ENCODE data around the gene STAMBPL1. TPM values are rescaled to one million over a fixed set of nuclear protein-coding genes. Genes with fewer than 3 reads are reported as not detected.

Gene STAMBPL1
- polyA plus RNA-seq, 1 donor from 2014 or later: 21.9 TPM

DNA sequence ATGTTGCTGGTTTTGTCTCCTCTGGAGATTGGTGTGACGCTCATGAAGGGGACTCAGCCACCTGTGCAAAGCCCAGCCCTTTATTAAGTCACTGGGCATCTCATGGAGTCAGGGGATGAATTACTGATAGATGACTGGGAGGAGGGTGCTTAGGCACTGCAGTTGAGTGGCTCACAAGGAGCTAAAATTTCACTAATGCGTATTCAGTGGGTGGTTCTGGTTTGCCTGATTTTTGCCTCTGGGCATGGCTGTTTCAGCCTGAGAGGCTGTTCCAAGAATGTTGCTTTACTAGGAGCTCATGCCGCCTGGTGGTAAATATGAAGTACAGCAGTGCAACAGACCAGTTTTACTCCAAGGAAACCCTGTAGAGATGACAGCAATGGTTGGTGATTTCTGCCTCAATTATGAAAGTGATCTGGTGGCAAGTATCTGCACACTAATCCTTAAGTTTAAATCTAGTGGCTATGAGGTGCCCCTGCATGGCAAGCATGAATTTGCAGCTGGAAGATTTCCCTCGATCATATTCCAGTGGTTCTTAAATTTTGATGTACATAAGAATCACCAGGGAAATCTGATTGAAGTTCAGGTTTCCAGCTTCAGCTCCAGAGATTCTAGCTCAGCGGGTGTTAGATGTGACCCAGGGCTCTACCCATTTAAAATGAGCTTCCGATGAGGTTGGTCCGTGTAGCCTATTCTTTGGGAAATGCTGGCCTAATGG lies 52.7 kb downstream of the STAMBPL1 start:
- H3K9me2 ChIP-seq (ENCODE audit: insufficient read depth, low read length): no peaks in the 10 kb centered on the region
- no peaks in the 10 kb centered on the region for H3F3A ChIP-seq (ENCODE audit: insufficient read depth, low read length, poor library complexity, severe bottlenecking)
- no peak overlapping the region for H3K27ac ChIP-seq (ENCODE audit: low read length)
- no peak overlapping the region for H3K4me2 ChIP-seq (ENCODE audit: low read length)
- H3K27me3 ChIP-seq (ENCODE audit: insufficient read depth, low read depth, low read length): no peaks in the 10 kb centered on the region
- H3K4me3 ChIP-seq (ENCODE audit: low read length): no peak overlapping the region
- H2AFZ ChIP-seq (ENCODE audit: low read depth, low read length): no peak overlapping the region
- no peaks in the 10 kb centered on the region for H3K36me3 ChIP-seq (ENCODE audit: insufficient read depth, low read length)
- H3K79me2 ChIP-seq (replicated peaks; ENCODE audit: insufficient read depth, low read length): no peaks in the 10 kb centered on the region
- no peaks in the 10 kb centered on the region for H3K9me3 ChIP-seq (ENCODE audit: low read length)
- TF ChIP-seq MXI1 (conservative IDR thresholded peaks at IDR 0.05; ENCODE audit: poor library complexity, severe bottlenecking): no peak
- TF ChIP-seq SMC3 (conservative IDR thresholded peaks at IDR 0.05; ENCODE audit: poor library complexity): peak; percentile 97
- TF ChIP-seq POLR2AphosphoS5 (IDR thresholded peaks at IDR 0.05): no peak
- TF ChIP-seq, protein P1, sequence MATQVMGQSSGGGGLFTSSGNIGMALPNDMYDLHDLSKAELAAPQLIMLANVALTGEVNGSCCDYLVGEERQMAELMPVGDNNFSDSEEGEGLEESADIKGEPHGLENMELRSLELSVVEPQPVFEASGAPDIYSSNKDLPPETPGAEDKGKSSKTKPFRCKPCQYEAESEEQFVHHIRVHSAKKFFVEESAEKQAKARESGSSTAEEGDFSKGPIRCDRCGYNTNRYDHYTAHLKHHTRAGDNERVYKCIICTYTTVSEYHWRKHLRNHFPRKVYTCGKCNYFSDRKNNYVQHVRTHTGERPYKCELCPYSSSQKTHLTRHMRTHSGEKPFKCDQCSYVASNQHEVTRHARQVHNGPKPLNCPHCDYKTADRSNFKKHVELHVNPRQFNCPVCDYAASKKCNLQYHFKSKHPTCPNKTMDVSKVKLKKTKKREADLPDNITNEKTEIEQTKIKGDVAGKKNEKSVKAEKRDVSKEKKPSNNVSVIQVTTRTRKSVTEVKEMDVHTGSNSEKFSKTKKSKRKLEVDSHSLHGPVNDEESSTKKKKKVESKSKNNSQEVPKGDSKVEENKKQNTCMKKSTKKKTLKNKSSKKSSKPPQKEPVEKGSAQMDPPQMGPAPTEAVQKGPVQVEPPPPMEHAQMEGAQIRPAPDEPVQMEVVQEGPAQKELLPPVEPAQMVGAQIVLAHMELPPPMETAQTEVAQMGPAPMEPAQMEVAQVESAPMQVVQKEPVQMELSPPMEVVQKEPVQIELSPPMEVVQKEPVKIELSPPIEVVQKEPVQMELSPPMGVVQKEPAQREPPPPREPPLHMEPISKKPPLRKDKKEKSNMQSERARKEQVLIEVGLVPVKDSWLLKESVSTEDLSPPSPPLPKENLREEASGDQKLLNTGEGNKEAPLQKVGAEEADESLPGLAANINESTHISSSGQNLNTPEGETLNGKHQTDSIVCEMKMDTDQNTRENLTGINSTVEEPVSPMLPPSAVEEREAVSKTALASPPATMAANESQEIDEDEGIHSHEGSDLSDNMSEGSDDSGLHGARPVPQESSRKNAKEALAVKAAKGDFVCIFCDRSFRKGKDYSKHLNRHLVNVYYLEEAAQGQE (IDR thresholded peaks at IDR 0.05; ENCODE audit: borderline replicate concordance): no peak
- no peak for TF ChIP-seq TAF1 (IDR thresholded peaks at IDR 0.05; ENCODE audit: low read depth)
- TF ChIP-seq, protein P2, sequence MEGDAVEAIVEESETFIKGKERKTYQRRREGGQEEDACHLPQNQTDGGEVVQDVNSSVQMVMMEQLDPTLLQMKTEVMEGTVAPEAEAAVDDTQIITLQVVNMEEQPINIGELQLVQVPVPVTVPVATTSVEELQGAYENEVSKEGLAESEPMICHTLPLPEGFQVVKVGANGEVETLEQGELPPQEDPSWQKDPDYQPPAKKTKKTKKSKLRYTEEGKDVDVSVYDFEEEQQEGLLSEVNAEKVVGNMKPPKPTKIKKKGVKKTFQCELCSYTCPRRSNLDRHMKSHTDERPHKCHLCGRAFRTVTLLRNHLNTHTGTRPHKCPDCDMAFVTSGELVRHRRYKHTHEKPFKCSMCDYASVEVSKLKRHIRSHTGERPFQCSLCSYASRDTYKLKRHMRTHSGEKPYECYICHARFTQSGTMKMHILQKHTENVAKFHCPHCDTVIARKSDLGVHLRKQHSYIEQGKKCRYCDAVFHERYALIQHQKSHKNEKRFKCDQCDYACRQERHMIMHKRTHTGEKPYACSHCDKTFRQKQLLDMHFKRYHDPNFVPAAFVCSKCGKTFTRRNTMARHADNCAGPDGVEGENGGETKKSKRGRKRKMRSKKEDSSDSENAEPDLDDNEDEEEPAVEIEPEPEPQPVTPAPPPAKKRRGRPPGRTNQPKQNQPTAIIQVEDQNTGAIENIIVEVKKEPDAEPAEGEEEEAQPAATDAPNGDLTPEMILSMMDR (IDR thresholded peaks at IDR 0.05; ENCODE audit: poor library complexity, severe bottlenecking): peak; percentile 90
- no peak for TF ChIP-seq EP300 (conservative IDR thresholded peaks at IDR 0.05; ENCODE audit: poor library complexity, severe bottlenecking)
- TF ChIP-seq EZH2 (IDR thresholded peaks at IDR 0.05; ENCODE audit: borderline replicate concordance, insufficient read depth, low read length, poor library complexity, severe bottlenecking): no peak
- TF ChIP-seq RAD21 (conservative IDR thresholded peaks at IDR 0.05): peak; percentile 88
- H4K20me1 ChIP-seq (ENCODE audit: insufficient read depth): no peaks in the 10 kb centered on the region
- H3K9ac ChIP-seq (ENCODE audit: low read length): no peak overlapping the region

DNA sequence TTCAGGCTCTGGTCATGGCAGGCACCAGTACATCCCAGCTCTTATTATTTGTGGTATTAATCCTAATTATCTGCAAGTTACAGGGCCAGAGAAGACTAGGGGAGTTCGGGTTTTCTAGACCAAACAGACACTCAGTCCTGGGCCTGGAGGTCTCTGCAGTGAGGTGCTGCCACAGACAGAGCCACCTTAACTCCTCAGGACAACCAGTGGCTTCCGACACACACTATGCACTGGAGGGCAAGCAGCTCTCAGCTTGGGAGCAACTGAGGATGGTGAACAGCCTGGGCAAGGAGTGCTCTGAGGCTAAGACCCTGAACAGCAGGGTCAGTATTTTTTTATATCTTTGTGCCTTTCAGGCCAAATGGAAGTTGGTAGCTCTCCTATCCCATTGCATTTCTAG lies 53.5 kb downstream of the STAMBPL1 start:
- Histone ChIP-seq H3K9ac (ENCODE audit: low read length) (no peak overlapping the region), H3K27ac (ENCODE audit: low read length) (no peak overlapping the region), H3K36me3 (ENCODE audit: insufficient read depth, low read length) (no peaks in the 10 kb centered on the region), H3K27me3 (ENCODE audit: insufficient read depth, low read depth, low read length) (no peaks in the 10 kb centered on the region), H3K9me3 (ENCODE audit: low read length) (no peaks in the 10 kb centered on the region), H3K79me2 (replicated peaks; ENCODE audit: insufficient read depth, low read length) (no peaks in the 10 kb centered on the region), H2AFZ (ENCODE audit: low read depth, low read length) (no peak overlapping the region), H3K4me3 (ENCODE audit: low read length) (no peak overlapping the region), H3F3A (ENCODE audit: insufficient read depth, low read length, poor library complexity, severe bottlenecking) (no peaks in the 10 kb centered on the region), H3K4me2 (ENCODE audit: low read length) (no peak overlapping the region), H4K20me1 (ENCODE audit: insufficient read depth) (no peaks in the 10 kb centered on the region), H3K9me2 (ENCODE audit: insufficient read depth, low read length) (no peaks in the 10 kb centered on the region)
- TF ChIP-seq POLR2AphosphoS5 (IDR thresholded peaks at IDR 0.05): no peak
- no peak for TF ChIP-seq EZH2 (IDR thresholded peaks at IDR 0.05; ENCODE audit: borderline replicate concordance, insufficient read depth, low read length, poor library complexity, severe bottlenecking)
- TF ChIP-seq RAD21 (conservative IDR thresholded peaks at IDR 0.05): no peak
- TF ChIP-seq MXI1 (conservative IDR thresholded peaks at IDR 0.05; ENCODE audit: poor library complexity, severe bottlenecking): no peak
- no peak for TF ChIP-seq SMC3 (conservative IDR thresholded peaks at IDR 0.05; ENCODE audit: poor library complexity)
- TF ChIP-seq, protein P2 (IDR thresholded peaks at IDR 0.05; ENCODE audit: poor library complexity, severe bottlenecking): no peak
- no peak for TF ChIP-seq TAF1 (IDR thresholded peaks at IDR 0.05; ENCODE audit: low read depth)
- TF ChIP-seq EP300 (conservative IDR thresholded peaks at IDR 0.05; ENCODE audit: poor library complexity, severe bottlenecking): no peak
- TF ChIP-seq, protein P1 (IDR thresholded peaks at IDR 0.05; ENCODE audit: borderline replicate concordance): no peak

Data from neural cell (in vitro differentiated cells).